HG03575 (cell line): ENCODE measurements around the gene UGT1A10.
"Not testable (repeated sequence)": the region's sequence is repeated elsewhere in the genome, so short reads cannot be mapped to it uniquely, and the experiment has no call there.

Source experiments
- ATAC-seq: cut with Tn5 transposase; IDR thresholded peaks from one replicate; pipeline ENCODE4 v1.9.1; 2021; ENCODE audit not compliant: unreplicated experiment, insufficient number of reproducible peaks, low FRiP score; ENCODE audit errors: extremely low read depth

The UGT1A10 gene

GRCh38 chr2:233688341-233688740, 52.1 kb downstream of the UGT1A10 start:
- no peak for ATAC-seq

- ATAC-seq = no peak
Observed at GRCh38 chr2:233689031-233689430, 52.8 kb downstream of the UGT1A10 start.

GRCh38 chr2:233689501-233689900, 53.3 kb downstream of the UGT1A10 start:
- no peak for ATAC-seq

GRCh38 chr2:233690444-233690843, 54.2 kb downstream of the UGT1A10 start:
- ATAC-seq = no peak

GRCh38 chr2:233691443-233692433, 55.5 kb downstream of the UGT1A10 start:
- ATAC-seq = no peak

GRCh38 chr2:233692648-233693047, 56.4 kb downstream of the UGT1A10 start, which contains the start of gene UGT1A6:
TSS of gene UGT1A6 (plus strand) at chr2:233692890. CDS start at chr2:233693005, 115 bp downstream.
- ATAC-seq = no peak

GRCh38 chr2:233693963-233694362, 57.7 kb downstream of the UGT1A10 start:
- no peak for ATAC-seq

GRCh38 chr2:233698740-233699139, 62.5 kb downstream of the UGT1A10 start:
- no peak for ATAC-seq

GRCh38 chr2:233699424-233700027, 63.3 kb downstream of the UGT1A10 start:
- ATAC-seq = no peak

- ATAC-seq = no peak
Observed at GRCh38 chr2:233700028-233700635, 63.9 kb downstream of the UGT1A10 start.

- ATAC-seq = not testable (repeated sequence)
Observed at GRCh38 chr2:233700842-233701241, 64.6 kb downstream of the UGT1A10 start.

- no peak for ATAC-seq
Observed at GRCh38 chr2:233702238-233702637, 66.0 kb downstream of the UGT1A10 start.

- no peak for ATAC-seq
Observed at GRCh38 chr2:233705911-233706506, 69.8 kb downstream of the UGT1A10 start.

GRCh38 chr2:233706720-233707119, 70.5 kb downstream of the UGT1A10 start:
- ATAC-seq = no peak

GRCh38 chr2:233707940-233708644, 71.8 kb downstream of the UGT1A10 start:
- ATAC-seq = no peak

- no peak for ATAC-seq
Observed at GRCh38 chr2:233708942-233709341, 72.7 kb downstream of the UGT1A10 start.

- no peak for ATAC-seq
Observed at GRCh38 chr2:233711312-233712008, 75.2 kb downstream of the UGT1A10 start.

- ATAC-seq = no peak
Observed at GRCh38 chr2:233712611-233713261, 76.5 kb downstream of the UGT1A10 start, which contains the start of gene UGT1A5. TSS of gene UGT1A5 (plus strand) at chr2:233712907. CDS start at chr2:233712992, 85 bp downstream.
